Measurements from ENCODE around the gene PTPRU.
"Not testable (repeated sequence)": the region's sequence is repeated elsewhere in the genome, so short reads cannot be mapped to it uniquely, and the experiment has no call there.

The PTPRU gene

DNA sequence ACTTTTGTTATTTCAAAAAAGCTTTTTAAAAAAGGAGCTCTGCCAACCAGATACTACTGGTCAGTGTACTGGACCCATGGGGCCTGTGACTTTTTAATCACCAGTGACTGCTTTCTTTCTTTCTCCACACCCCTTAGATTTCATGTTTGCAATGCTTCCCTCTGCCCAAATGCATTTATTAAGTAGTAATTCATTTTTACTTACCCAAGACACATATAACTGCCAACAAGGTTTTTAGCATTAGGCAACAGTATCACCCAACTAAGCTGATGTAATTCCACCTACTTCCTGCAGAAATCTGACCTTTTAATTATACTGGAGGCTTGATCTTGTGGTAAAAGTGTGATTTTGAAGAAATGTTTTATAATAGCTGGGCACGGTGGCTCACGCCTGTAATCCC is 18.1 kb upstream of the PTPRU start:
- DNase-seq (ENCODE audit: insufficient read length, low spot score) (no peak), FAIRE-seq (no peak)

DNA sequence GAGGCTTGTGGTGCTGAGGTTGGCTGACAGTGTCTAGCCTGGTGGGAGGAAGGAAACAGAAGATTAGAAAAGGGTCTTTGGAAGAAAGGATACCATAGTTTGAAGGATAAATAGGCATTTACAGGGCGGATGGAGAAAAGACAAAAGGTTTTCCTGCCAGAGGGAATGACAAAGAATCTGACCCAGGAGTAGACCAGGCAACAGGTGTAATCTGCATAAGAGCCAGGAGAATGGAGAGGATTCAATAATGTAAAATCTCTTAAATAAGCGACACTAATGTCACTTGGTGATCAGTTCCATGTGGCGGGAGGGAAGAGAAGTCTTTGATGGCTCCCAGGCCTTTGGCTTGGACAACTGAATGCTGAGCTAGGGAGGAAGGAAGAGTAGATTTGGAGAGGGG is 15.0 kb upstream of the PTPRU start:
- DNase-seq (ENCODE audit: insufficient read length, low spot score) (no peak), FAIRE-seq (no peak)

GRCh38 chr1:29222260-29222659 is 14.1 kb upstream of the PTPRU start:
- not testable (repeated sequence) for DNase-seq (ENCODE audit: insufficient read length, low spot score); FAIRE-seq

DNA sequence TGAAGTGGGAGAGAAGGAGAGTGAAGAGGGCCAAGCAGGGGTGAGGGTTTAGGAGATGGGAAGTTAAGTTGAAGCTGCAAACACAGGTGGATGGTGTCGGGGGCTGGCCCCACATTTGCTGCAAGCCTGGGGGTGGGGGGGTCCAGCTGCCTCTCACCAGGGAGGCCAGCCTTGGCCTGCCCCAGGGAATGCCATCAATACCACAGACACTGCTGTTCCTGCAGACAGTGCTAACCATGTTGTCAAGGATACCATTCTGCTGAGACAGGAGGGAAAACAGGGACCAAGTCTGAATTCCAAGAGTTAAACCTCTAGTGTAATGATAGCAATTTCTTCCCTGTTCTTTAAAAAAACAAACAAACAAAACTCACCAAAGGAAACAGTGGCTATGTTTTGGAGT is 13.6 kb upstream of the PTPRU start:
- DNase-seq (ENCODE audit: insufficient read length, low spot score) (no peak), FAIRE-seq (no peak)

GRCh38 chr1:29223521-29223920 is 12.8 kb upstream of the PTPRU start:
- no peak for FAIRE-seq
- no peak for DNase-seq (ENCODE audit: insufficient read length, low spot score)

GRCh38 chr1:29224356-29224837 is 11.9 kb upstream of the PTPRU start:
- no peak for FAIRE-seq
- no peak for DNase-seq (ENCODE audit: insufficient read length, low spot score)

DNA sequence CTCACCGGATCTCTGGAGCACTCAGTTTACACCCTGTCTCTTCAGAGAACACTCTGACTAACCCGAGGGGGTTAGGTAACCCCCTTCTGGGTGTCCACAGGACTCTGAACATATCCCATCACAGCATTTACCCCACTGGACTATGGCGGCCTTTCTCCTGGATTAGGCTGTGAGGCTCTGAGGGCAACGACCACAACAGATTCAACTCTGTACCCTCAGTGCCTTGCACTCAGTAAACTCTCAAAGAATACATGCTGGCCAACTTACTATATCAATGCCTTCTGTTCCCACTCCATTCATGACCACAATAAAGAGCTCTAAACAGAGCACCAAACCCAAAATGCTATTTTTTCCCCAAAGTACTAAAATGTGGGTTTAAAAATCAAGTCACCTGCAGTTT is 11.0 kb upstream of the PTPRU start:
- DNase-seq (ENCODE audit: insufficient read length, low spot score) (no peak), FAIRE-seq (no peak)

- FAIRE-seq (no peak), DNase-seq (ENCODE audit: insufficient read length, low spot score) (no peak)
These were observed 8.8 kb upstream of the PTPRU start for GRCh38 chr1:29227511-29227910.

DNA sequence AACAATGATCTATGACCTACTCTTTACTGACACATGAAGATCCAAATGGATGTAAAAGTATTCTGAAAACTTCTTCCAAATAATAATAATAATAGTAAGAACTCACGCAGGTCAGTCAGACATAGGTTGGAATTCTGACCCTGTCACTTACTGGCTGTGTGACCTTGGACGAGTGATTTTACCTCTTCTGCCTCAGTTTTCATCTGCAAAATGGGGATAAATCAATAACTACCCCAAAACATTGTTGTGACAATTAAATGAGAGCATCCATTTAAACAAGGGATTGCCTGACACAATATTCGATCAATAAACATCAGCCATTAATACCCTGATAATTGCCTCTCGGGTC is 6.1 kb upstream of the PTPRU start:
- no peak for DNase-seq (ENCODE audit: insufficient read length, low spot score)
- no peak for FAIRE-seq

DNA sequence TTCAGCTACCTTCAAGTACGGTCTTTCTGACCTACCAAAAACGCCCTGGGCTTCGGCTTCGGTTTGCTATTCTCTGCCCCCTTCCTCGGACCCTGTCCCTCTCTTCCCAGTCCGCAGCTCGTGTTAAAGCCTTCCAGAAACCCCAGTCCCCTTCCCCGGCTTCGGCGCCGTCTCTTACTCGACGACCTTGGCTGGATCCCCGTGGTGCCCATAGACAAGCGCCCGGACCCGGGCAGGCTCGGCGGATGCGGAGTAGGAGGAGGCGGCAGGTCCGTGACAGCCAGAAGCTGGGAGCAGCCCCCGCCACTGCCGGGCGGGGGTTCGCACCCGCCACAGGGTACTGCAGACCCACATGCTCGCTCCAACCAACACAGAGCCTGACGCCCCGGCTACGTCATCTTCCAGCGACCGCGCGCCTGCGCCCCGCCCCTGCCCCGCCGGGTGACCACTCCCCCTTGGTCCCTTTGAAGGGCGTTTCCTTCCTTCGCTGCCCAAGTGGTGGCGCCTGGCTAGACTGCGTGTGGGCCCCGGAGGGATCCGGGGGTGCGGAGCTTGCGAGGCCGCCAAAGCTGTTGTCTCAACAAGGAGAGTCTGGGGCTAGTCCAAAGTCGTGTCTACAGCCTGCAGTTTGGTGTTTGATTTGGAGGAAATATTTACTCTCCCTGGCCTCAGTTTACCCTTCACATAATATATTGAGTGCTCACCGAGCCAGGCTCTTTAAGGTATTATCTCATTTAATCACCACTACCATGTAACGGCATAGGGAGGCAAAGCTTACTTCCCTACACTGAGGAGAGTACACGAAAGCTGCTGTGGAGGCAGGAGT is 5.6 kb upstream of the PTPRU start, which contains the start of gene MECR:
TSS of gene MECR (minus strand) at position 382 of the 826 bp plus-strand sequence. CDS start at position 354, 28 bp downstream.
- FAIRE-seq (peak; percentile 96), DNase-seq (ENCODE audit: insufficient read length, low spot score) (peak; percentile 97)

- FAIRE-seq, result no peak
These were observed 3.9 kb upstream of the PTPRU start for GRCh38 chr1:29232387-29232786.

DNA sequence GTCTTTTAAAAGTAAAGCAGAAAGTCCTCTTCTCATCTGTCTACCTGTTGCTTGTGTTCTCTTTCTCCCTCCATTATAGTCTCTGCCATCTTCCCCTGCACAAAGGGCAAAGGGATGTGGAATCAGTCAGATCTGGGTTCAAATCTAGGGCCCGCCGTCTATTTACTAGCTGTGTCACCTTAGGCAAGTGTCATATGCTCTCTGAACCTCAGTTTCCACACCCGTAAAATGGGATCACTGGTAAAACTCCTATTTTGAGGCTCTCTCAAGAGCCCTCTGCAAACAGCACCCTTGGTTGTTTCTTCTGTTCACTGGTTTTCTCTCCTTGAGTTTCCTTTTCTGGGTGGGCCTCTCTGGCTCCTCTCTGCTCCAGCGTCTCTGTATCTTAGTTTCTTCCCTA is 2.6 kb upstream of the PTPRU start:
- DNase-seq (ENCODE audit: insufficient read length, low spot score) (no peak), FAIRE-seq (no peak)

More at GRCh38 chr1:29232387-29232786, 3.9 kb upstream of the PTPRU start:
- DNase-seq (ENCODE audit: insufficient read length, low spot score), result no peak

GRCh38 chr1:29234471-29234870 is 1.9 kb upstream of the PTPRU start:
- FAIRE-seq (no peak), DNase-seq (ENCODE audit: insufficient read length, low spot score) (no peak)

- FAIRE-seq; DNase-seq (ENCODE audit: insufficient read length, low spot score): not testable (repeated sequence)
These were observed 1.4 kb upstream of the PTPRU start for GRCh38 chr1:29234881-29235280.

DNA sequence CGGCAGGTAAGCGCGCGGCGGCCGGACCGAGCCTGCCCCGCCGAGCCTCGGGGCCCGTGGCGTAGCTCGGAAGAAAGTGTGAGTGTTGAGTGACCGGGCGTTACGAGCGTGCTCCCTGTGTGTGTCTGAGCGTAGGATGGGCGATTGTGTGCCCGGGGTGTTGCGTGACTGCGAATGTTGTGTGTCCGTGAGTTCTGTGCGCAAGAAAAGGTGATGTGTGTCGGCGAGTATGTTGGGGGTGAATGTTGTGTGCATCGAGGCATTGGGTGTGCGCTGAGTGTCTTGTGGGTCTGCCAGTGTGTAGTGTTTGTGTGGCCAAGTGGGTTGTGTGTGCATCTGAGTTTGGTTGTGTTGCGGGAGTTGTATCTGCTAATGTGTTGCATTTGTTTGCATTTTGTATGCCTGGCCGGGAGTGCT is 398 bp downstream of the PTPRU start:
- DNase-seq (ENCODE audit: insufficient read length, low spot score), result no peak
- no peak for FAIRE-seq

GRCh38 chr1:29237129-29237821 is 953 bp downstream of the PTPRU start:
- no peak for DNase-seq (ENCODE audit: insufficient read length, low spot score)
- FAIRE-seq, result no peak

DNA sequence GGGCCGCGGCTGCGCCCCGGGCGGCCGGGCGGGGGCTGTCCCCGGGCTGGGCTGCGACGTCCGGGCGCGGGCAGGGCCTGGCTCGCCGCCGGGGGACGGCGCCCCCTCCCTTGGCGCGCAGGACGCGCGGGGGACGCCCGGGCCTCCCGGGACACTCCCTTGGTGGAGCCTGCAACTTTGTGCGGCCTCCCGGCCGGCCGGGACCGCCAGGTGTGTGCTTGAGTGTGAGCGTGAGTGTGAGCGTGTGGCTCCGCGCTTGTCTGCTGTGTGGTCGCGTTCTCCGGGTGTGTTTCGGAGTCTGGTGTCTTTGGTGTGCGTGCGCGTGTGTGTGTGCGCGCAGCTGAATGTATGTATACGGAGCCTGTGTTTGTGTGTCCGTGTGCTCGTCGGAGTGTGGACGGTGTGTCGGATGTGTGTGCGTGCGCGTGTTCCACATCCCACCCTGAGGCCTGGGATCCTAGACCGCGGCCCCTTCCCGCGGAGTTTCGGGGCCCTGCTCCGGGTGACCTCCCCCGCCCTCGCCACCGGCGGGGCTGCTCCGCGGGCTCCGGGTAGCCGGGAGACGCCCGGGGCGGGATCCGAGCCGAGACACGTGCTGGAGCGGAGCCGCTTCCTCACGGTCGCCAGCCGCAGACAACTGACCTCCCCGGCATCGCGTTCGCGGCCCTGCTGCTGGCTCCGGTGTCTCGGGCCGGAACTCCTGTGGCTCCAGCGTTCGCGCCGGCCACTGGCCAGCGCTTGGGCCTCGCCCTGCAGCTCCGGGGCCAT is 1.7 kb downstream of the PTPRU start:
- DNase-seq (ENCODE audit: insufficient read length, low spot score) (peak; percentile 35), FAIRE-seq (no peak)

DNA sequence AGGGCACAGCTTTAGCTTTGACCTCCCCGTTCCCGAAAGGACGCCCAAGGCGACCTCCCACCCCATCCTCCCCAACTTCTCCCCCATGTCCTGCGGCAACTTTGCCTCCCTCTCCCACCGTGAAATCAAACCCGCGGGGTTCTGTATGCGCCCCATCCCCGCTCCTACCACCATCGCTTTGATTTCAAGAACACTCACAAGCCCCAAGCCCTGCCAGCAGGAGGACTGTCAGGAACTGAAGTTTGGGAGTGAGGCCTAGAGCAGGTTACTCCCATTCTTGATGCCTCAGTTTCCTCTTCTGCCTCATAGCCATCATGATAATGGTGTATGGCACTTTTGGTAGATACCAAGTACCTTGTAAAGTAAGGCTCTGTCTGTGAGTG is 2.3 kb downstream of the PTPRU start:
- DNase-seq (ENCODE audit: insufficient read length, low spot score) (no peak), FAIRE-seq (no peak)

- DNase-seq (ENCODE audit: insufficient read length, low spot score) (no peak), FAIRE-seq (no peak)
These were observed 2.8 kb downstream of the PTPRU start for GRCh38 chr1:29239142-29239541.

DNA sequence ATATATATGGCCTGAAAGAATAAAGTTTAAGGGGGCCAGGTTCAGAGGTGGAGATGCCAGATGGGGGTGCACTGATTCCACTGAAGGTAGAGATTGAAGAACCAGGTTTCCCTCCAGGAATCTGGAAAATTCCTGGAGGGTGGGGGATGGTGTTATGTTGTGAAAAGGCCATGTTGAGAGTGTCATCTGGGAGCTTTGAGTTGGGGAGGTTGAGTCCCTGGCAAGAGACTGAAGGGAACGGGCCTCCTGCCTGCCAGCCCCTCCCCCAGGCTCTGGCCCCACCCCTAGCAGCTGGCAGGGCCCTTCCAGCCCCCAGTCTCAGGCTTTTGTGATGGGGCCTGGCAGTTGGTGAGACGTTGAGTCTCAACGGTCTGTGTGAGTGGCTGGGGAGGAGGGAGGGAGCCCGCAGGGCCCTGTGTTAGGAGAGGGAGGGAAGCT is 4.1 kb downstream of the PTPRU start:
- DNase-seq (ENCODE audit: insufficient read length, low spot score), result no peak
- no peak for FAIRE-seq

- no peak for FAIRE-seq
- DNase-seq (ENCODE audit: insufficient read length, low spot score), result no peak
These were observed 4.7 kb downstream of the PTPRU start for GRCh38 chr1:29240986-29241385.

Measured in GM19239 (cell line).